ENCODE data around the gene MGMT. TPM values are rescaled to one million over a fixed set of nuclear protein-coding genes. Genes with fewer than 3 reads are reported as not detected.

The MGMT gene
- total RNA-seq, 2 experiments from 2014 or later, result 9.0 to 9.6 TPM

DNA sequence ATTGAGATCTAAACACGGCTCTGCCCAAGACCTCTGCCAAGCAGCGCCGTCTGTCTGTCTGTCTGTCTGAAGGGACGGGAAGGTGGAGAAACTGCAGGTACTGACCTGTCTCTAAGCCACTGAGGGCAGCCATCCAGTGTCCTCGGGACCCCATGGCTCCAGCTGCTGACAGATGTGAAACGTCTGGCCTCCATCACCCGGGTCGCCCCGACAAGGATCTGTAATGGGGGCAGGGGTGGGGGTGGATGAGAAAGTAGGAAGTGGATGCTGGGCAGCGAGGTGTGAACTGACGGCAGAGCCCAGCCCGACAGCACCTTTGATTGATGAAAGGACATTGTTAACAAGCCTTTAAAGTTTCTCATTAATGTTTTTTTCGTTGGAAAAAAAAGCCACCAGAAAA lies 304.0 kb downstream of the MGMT start:
- H3K36me3 Mint-ChIP-seq (ENCODE audit: low read depth), result peaks cover 55% of the 10 kb centered on the region
- Histone ChIP-seq H3K27ac (ENCODE audit: low read depth in 1 of 2, low read length in 2 of 2) (no peak overlapping the region), H3K27me3 (ENCODE audit: control insufficient read depth in 1 of 2, insufficient read depth in 2 of 2, low read length in 2 of 2) (no peaks in the 10 kb centered on the region), H3K36me3 (ENCODE audit: insufficient read depth, low read length) (peaks cover 7% of the 10 kb centered on the region), H3K9me3 (ENCODE audit: control insufficient read depth in 1 of 2, insufficient read depth in 1 of 2, low read length in 2 of 2) (peaks cover 0 to 99% of the 10 kb centered on the region in 2 experiments), H3K4me1 (ENCODE audit: insufficient read depth, low read length) (no peaks in the 10 kb centered on the region), H3K4me3 (ENCODE audit: low read length) (no peak overlapping the region)
- ChIA-PET POLR2A (no interaction called here), CTCF (no interaction called here)
- H3K9me3 Mint-ChIP-seq, result no peaks in the 10 kb centered on the region
- H3K27ac Mint-ChIP-seq, result no peak overlapping the region
- intact Hi-C loops (cut with DNase I, micrococcal nuclease), result no loop called here
- DNase-seq (no peak), ATAC-seq (ENCODE audit: poor library complexity) (no peak)
- H3K27me3 Mint-ChIP-seq, result no peaks in the 10 kb centered on the region
- H3K4me3 Mint-ChIP-seq, result no peak overlapping the region
- TF ChIP-seq, protein P1, sequence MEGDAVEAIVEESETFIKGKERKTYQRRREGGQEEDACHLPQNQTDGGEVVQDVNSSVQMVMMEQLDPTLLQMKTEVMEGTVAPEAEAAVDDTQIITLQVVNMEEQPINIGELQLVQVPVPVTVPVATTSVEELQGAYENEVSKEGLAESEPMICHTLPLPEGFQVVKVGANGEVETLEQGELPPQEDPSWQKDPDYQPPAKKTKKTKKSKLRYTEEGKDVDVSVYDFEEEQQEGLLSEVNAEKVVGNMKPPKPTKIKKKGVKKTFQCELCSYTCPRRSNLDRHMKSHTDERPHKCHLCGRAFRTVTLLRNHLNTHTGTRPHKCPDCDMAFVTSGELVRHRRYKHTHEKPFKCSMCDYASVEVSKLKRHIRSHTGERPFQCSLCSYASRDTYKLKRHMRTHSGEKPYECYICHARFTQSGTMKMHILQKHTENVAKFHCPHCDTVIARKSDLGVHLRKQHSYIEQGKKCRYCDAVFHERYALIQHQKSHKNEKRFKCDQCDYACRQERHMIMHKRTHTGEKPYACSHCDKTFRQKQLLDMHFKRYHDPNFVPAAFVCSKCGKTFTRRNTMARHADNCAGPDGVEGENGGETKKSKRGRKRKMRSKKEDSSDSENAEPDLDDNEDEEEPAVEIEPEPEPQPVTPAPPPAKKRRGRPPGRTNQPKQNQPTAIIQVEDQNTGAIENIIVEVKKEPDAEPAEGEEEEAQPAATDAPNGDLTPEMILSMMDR (IDR thresholded peaks at IDR 0.05), result no peak
- no peaks in the 10 kb centered on the region for H3K4me1 Mint-ChIP-seq (ENCODE audit: low read depth)

DNA sequence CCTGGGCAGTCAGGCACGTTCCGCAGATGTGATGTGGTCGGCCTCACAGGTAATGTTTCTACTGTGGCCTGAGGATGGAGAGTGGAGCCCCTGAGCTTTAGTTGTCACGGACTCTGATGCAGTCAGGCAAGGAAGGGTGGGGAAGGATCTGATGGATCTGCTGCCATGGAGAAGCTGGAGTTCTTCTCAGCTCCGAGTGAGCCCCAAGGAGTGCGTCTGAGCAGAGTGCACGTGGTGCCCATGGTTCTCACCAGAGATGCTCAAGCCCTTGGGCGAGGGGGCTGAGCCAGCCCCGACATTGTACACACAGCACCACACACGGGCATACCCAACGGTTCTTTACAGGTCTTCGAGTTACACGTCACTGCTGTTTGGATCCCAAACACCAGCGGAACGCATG lies 304.5 kb downstream of the MGMT start:
- no peaks in the 10 kb centered on the region for H3K27me3 Mint-ChIP-seq
- no peak overlapping the region for H3K27ac Mint-ChIP-seq
- H3K9me3 Mint-ChIP-seq, result no peaks in the 10 kb centered on the region
- Histone ChIP-seq H3K27ac (ENCODE audit: low read depth in 1 of 2, low read length in 2 of 2) (no peak overlapping the region), H3K36me3 (ENCODE audit: insufficient read depth, low read length) (peaks cover 7% of the 10 kb centered on the region), H3K9me3 (ENCODE audit: control insufficient read depth in 1 of 2, insufficient read depth in 1 of 2, low read length in 2 of 2) (peaks cover 0 to 93% of the 10 kb centered on the region in 2 experiments), H3K4me3 (ENCODE audit: low read length) (no peak overlapping the region), H3K27me3 (ENCODE audit: control insufficient read depth in 1 of 2, insufficient read depth in 2 of 2, low read length in 2 of 2) (no peaks in the 10 kb centered on the region), H3K4me1 (ENCODE audit: insufficient read depth, low read length) (no peaks in the 10 kb centered on the region)
- POLR2A ChIA-PET, result no interaction called here
- H3K4me3 Mint-ChIP-seq, result no peak overlapping the region
- no peaks in the 10 kb centered on the region for H3K4me1 Mint-ChIP-seq (ENCODE audit: low read depth)
- TF ChIP-seq, protein P1 (IDR thresholded peaks at IDR 0.05), result no peak
- intact Hi-C loops (cut with DNase I, micrococcal nuclease), result no loop called here
- CTCF ChIA-PET, result no interaction called here
- no peak for ATAC-seq (ENCODE audit: poor library complexity)
- H3K36me3 Mint-ChIP-seq (ENCODE audit: low read depth), result peaks cover 50% of the 10 kb centered on the region
- DNase-seq, result no peak

DNA sequence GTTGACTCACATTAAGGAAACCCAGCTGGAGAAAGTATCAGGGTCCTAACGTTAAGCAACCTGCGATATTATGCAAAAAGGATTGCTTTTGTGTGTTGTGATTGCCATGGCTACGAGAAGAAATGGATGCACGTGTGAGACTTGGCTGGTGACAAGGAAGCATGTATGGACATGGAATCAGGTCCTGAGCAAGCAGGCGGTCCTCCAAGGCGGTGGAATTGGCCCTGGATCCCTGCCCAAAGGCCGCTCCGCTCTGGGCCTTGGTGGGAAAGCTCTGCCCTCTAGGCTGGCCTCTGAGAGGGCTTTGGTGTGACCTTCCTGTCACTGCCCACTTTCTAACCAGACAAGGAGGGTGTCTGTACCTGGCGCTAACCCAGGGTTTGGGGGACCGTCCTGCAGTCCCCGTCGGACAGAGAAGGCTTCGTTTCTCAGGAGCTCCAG lies 305.0 kb downstream of the MGMT start:
- no peak for ATAC-seq (ENCODE audit: poor library complexity)
- Histone ChIP-seq H3K27me3 (ENCODE audit: control insufficient read depth in 1 of 2, insufficient read depth in 2 of 2, low read length in 2 of 2) (no peaks in the 10 kb centered on the region), H3K4me3 (ENCODE audit: low read length) (no peak overlapping the region), H3K4me1 (ENCODE audit: insufficient read depth, low read length) (no peaks in the 10 kb centered on the region), H3K36me3 (ENCODE audit: insufficient read depth, low read length) (peaks cover 7% of the 10 kb centered on the region), H3K27ac (ENCODE audit: low read depth in 1 of 2, low read length in 2 of 2) (no peak overlapping the region), H3K9me3 (ENCODE audit: control insufficient read depth in 1 of 2, insufficient read depth in 1 of 2, low read length in 2 of 2) (peaks cover 0 to 89% of the 10 kb centered on the region in 2 experiments)
- DNase-seq, result no peak
- Mint-ChIP-seq H3K27me3 (no peaks in the 10 kb centered on the region), H3K27ac (no peak overlapping the region), H3K9me3 (no peaks in the 10 kb centered on the region), H3K4me3 (no peak overlapping the region), H3K4me1 (ENCODE audit: low read depth) (no peaks in the 10 kb centered on the region), H3K36me3 (ENCODE audit: low read depth) (peaks cover 46% of the 10 kb centered on the region)
- intact Hi-C loops (cut with DNase I, micrococcal nuclease), result no loop called here
- ChIA-PET POLR2A (no interaction called here), CTCF (no interaction called here)
- TF ChIP-seq, protein P1 (IDR thresholded peaks at IDR 0.05), result no peak
